ENCODE data around the gene CDX1.

Gene CDX1

DNA sequence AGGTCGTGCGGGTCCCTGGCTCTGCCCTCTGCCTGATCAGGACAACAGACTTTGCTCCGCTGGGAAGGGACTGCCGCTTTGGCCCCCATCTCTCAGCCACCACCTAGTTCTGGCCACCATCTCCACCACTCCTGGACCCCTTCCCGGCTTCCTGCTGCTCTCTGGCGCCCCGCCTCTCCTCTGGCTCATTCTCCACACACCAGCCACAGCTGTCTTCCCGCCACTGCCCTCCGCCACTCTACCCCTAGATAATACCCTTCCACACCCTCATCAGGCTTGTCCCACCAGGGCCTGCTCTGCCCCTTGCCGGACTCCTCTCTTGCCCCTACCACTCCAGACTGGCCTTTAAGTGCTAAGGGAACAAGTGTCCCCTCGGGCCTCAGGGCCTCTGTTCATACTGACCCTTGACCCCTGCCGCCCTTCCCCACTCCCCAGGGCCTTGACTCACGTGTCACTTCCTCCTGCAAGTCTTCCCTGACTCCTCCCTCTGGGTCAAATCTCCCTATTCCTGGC lies 3.0 kb upstream of the CDX1 start:
- DNase-seq = no peak

DNA sequence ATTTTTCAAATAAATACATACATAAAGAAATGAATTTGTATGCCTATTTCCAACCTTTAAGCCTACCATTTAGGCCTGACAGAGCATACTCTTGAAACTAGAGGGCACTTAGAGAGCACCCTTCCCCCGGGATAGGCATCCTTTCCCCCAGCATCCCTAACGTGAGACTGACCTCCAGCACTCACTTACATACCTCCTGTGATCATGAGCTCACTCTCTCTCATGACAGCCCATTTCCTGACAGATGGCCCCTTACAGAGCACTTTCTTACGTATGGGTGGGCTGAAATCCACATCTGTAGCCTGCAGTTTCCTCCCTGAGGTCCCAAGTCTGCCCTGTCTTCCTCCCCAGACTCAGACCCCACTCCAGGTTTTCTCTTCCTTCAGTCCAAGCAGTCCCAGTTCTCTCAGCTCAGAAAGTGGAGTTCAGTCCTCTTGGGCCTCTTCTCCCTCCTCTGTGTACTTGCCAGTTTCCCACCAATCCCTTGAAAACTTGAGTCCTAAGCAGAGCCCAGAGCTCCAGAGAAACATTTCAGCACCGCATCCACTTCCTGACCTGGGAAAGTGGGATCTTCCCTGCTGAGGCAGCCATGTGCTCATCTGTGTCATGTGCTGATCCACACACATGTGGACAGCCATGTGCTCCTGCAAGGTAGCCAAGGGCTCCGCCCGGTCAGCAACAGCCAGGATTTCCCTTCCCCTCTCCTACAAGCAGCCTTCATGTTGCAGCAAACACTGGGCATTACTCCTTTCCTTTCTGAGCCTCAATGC lies 2.2 kb upstream of the CDX1 start:
- no peak for DNase-seq

DNA sequence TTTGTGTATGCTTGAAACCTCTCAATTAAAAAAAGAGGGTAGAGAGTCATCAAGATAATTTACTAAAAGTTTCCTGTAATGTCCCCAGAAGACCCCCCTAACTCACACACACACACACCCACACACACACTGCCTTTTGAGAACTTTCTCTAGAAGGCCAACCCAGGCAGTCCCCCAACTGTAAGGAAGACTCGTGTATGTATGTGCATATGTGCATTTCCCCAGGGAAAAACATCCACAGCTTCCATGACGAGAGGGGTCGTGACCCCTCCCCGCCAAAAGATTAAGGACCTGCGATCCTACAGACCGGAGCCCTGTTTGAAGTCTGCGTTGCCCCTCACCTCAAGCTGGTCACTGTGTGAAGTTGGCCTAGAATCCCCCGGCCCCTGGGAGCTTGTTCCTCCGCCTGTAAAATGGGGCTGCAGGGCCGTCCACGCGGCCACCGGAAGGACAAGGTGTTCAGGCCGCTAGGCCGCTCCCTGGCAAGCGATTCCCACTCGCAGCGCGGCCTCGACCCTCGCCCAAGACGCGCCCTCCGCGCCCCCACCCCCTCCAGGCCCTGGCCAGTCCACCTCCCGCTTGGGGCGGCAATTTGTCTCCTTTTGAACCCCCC lies 435 bp upstream of the CDX1 start:
- DNase-seq = no peak

DNA sequence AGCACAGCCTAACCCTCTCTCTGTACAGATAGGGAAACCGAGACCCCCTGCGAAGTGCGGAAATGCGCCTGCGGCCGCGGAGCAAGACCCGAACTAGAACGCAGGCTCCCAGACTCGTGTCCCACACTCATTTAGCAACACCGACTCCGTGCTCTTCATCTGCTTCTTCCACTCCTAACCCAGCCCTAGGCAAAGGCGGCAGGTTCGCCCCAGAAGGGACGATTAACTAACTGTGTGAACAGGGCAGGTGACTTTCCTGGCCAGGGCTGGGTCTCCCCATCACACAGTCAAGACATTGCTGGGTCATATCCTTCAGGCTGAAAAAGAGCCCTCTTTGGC lies 903 bp downstream of the CDX1 start:
- no peak for DNase-seq

DNA sequence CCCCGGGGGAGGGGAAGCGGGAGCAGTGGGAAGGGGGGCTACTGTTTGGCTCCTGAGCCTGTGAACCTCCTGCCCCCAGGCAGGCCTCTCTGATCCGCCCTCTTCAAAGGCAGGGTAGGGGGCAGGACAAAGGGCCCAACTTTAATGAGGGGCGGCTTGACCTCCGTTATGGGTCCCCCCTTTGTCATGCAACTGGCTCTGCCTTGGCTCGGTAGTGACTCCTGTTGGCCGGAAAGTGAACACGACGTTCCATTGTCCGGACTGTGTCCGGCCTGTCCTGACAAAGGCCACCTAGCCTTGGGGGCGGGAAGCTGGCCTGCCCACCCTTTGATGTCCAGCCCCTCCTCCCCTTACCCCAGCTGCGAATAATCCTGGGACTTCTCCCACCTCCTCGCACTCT lies 1.3 kb downstream of the CDX1 start:
- no peak for DNase-seq

DNA sequence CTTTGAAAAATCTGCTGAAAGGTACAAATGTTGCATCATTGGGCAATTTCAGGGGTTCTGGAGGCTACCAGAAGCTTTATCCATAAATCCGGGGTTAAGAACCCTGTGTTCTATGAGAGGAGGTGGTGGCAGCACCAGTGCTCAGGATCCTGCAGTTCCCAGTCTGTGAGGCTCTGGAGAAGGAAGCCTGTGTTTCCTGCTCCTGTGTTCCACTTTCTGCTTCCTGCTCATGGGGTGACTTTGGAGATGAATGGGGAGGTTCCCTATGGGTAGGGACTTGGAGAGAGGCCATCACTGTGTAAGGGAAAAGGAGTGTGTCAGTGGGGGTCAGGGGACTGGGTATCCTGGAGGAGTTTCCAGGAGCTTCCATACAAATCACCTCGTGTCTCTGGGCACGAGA lies 2.3 kb downstream of the CDX1 start:
- no peak for DNase-seq

DNA sequence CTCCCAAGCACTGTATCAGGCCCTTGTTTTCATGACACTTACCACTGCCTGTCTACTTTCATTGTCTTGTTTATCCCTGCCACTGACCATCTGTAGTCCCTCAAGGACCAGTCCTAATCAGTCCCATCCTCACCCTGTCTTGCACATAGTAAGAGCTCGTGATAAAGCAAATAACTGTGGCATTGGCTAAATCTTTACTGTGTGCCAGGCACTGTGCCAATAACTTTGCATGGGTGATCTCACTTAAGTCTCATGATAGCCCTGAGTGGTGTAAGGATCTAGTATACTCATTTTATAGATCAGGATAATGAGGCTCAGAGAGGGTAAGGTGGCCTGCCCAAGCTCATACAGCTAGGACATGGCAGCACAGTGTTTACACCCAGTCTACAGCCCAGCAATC lies 5.6 kb downstream of the CDX1 start:
- no peak for DNase-seq

DNA sequence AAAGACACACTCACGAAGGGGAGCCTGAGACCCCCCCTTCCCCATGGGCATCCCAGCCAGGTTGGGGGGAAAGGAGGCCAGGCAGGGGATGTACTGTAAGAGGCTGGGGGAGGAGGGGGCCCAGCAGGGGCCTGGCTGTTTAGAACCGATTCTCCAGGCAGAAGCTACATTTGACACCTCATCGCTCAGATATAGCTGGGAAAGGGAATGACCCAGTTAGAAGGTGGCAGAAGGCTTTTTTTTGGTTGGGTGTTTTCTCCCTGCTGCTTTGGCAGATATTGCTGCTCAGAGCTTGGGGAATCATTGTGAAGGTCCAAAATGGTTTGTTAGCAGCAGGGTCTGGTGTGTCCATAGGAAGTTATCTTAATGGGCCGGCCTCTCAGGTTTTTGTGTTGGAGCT lies 6.0 kb downstream of the CDX1 start:
- no peak for DNase-seq

DNA sequence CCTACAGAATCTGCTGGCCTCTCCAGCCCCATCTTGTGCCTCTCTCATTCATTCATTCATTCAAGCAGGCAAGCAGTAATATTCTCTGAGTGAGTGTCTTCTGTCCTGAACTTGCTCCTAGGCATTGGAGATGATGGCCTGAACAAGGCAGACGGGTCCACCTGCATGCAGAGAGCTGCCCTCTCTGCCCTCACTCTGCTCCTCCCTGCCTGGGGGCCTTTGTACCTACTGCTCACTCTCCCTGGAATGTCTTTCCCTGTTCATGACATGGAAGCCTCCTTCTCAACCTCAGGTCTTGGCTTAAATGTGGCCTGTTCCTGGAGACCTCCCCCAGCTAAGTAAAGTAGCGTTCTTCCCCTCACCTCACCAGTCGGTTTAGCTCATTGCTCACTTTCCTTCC lies 6.6 kb downstream of the CDX1 start:
- DNase-seq = no peak

DNA sequence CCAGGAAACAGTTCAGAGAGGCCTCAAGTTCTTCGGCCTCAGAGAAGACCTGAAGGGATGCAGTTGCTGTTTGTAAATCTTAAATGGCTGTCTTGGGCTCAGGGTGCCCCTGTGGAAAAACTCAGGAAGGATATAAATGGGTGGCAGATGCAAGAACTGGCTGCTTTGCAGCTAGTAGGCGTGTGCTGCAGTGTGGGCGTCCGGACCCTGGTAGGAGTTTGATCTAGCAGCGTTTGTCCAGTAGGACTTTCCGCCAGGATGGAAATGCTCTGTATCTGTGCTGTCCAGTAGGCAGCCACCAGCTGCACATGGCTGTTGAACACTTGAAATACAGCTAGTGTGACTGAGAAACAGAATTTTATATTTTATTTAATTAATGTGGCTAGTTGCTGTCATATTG lies 7.7 kb downstream of the CDX1 start:
- no peak for DNase-seq

DNA sequence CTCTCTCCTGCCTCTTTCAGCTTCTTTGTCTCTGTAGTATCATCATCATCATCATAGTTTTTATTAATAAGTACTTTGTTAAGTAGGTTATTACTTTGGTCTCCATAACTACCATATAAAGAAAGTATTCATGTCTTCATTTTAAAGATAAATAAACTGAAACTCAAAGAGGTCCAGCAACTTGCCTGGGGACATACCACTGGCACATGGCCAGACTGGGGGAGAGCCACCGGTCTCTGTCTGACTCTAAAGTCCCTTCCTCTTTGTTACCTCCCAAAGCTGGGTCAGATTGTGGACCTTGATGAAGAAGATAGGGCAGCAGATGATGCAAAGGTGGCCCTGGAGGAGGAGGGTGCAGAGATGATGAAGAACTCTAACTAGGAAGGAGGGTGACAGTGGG lies 8.5 kb downstream of the CDX1 start:
- DNase-seq = no peak

DNA sequence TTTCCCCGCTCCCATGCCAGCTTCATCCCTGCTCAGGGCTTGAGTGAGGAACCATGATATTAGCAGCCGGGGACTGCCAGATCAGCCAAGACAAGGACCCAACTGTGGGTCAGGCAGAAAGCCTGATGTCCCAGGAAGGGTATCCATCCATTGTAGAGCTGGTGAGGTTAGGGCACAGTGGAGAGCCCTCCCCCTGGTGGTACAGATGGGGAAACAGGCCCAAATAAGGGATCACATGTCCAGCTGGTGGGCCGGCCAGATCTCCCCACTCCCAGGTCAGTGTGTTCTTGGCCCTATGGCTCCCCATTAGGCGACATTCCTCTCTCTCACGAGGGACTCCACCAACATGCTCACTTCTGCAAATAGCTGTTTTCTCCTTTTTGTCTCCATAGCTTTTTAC lies 9.0 kb downstream of the CDX1 start:
- DNase-seq = no peak

DNA sequence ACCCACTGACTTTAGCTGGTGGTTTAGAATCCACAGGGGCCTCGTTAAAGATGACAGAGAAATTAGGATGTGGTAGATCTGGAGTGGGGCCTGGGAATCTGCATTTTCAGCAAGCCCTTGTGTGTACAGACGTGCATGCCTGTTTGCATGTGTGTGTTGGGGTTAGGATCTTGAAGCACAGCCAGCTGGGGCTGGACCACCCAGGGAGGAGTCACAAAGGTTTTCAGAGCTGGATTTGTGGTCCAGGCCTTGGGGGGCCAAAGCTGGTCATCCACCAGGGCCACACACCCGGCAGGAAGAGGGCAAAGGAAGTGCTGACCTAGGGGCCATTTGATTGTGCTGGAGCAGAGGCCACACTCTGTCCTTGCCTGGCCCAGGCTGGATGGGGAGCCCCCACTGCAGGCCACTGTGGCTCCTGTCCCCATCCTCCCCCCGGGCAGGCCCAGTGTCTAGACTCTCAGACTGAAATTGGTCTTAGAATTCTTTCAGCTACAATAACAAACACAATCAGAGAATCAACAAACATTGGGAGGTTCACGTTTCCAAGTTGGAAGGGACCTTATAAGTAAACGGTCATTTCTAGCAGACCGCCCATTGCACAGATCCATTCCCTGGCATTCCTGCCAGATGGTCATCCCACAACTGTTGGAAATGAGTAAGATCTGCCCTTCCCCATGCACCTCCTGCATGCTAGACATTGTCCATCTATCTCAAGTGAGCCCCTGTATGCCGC lies 10.3 kb downstream of the CDX1 start:
- DNase-seq = no peak

DNA sequence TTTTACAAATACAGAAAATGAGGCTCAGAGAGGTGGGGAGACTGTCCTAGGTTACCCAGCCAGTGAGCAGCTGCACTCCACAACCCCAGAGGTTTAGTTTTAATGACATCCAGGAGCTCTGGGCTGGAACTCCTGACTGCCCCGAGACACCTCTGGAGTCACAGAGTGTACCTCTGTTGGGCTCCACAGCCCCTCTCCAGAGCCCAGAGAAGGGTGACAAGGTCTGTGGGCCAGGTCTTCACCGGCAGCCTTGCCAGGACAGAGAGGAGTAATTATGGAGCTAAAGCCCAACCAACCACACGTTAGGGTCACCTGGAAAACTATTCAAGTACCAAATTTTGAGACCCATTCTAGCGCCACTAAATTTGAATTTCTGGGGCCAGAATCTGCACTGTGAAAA lies 11.1 kb downstream of the CDX1 start:
- DNase-seq = no peak

DNA sequence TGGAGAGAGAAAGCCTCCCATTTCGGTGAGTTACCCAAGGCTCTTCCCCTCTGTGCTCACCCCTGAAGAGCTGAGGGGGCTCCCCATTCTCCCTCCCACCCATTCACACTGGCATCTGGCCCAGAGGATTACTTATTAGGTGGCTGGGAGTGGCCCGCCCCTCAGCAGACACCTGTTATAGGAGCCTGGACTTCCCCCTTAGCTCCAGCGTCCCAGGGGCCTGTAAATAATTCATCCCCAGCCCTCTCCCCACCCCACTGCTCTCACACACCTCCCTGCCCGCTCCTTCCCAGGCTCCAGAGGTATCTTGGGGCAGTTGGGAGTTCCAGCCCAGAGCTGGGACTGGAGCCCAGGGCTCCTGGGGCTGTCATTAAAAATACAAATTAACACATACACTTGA lies 11.7 kb downstream of the CDX1 start:
- no peak for DNase-seq

DNA sequence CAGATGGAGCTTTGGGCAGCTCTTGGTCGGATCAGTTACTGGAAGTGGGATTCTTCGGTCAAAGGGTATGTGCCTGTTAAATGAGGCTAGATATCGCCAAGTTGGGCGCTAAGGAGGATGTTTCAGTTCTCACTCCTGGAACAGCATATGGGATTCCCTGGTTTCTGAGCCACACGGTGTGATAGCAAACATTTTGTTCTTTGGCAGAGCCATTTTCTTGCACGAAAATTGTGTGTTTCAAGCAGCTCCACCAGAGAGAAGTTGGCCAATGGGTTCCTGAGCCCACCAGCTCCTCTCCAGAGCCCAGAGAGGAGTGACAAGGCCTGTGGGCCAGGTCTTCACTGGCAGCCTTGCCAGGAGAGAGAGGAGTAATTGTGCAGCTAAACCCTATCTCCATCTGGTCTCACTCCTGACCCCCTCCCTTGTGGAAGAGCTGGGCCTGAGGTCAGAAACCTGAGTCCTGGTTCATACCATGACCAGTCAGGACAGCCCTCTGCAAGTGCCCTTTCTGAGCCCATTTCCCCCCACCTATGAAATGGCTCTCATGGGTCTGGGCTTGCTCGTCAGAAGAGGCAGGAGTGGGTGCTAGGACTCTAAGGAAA lies 12.5 kb downstream of the CDX1 start:
- no peak for DNase-seq

DNA sequence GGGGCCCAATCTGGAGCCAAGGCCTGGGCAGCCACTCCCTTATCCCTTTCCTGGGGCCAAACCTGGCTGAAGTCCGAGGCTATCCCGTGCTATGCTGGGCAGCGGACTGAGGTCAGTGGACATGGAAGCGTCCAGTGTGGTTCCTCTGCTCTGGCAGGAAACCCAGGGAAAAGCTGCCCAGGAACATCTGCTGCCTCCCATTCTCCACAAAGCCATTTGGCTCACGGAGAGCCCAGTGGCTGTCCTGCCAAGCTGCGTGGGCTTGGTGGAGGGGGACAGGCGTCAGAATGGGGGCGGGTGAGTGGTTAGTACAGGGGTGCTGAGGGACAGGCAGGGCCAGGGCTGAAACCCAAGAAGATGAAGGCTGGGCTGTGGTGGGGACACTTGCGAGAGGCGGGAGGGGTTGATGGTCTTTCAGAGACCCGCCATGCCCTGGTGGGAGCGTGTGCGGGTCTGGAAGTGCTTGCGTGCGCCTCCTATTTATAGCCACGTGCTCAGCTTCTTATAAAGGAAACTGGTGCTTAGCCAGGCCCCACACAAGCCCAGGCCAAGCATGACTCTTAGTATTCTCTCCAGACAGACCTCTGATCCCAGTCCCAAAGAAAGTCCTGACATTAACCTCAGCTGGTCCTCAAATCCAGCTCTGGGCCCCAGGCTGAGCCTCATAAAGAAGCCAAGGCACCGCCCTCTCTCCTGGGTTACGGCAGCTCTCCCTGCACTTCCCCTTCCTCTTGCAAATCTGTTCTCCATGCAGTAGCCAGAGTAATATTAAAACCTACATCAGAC lies 13.9 kb downstream of the CDX1 start:
- no peak for DNase-seq

DNA sequence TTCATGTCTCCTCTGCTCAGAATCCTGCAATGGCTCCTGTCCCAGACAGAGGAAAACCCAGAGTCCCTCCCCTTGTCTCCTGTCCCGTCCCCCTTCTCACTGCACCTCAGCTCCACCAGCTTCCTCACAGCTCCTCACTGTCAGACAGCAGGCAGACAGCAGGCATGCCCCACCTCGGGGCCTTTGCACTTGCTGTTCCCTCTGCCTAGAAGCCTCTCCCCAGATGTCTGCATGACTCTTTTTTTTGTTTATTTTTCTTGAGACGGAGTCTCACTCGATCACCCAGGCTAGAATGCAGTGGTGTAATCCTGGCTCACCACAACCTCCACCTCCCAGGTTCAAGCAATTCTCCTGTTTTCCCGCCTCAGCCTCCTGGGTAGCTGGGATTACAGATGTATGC lies 14.4 kb downstream of the CDX1 start:
- DNase-seq = no peak

DNA sequence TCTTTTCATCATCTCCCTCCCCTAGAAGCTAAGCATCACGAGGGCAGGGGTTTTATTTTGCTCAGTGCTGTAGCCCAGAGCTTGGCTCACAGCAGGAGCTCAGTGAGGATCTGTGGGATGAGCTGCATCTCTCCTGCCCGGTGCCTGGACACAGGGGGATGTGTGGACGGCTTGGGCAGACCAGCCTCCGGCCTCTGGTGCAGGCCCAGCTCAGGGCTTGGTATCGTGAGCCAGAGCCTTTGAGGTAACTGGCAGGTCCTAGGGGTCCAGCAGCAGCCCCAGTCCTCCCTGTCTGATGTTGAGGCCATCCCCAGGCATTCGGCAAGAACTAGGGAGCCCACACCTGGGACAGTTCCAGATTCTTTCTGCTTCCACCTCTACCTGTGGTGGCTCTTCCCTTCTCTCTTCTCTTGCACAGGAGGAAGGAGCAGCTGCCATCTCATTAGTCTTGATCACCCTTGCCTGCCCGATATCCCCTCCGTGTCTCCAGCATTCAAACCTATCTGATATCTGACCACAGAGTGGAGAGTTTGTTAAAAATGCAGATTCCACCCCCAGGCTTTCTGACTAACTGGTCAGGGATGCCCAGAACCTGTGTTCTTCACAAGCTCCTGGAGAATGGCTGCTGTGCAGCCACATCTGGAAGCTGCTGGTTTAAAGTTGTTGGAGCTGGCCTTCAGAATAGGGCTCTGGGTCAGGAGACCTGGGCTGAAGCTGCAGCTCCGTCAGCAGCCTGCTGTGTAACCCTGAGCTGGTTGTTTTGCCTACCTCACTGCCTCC lies 15.4 kb downstream of the CDX1 start:
- DNase-seq = no peak

DNA sequence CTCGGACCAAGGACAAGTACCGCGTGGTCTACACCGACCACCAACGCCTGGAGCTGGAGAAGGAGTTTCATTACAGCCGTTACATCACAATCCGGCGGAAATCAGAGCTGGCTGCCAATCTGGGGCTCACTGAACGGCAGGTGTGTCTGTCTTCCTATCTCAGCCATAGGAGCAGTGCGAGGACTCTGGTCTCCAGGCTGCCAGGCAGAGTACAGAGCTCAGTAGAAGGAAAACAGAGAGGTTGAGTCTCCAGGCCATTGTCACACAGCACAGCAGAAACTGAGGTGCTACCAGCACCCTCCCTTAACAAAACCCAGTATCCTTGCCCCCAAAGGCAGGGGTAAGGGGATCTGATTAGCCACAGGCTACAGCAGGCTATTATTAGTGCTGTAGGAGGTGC lies 16.2 kb downstream of the CDX1 start:
- no peak for DNase-seq

DNA sequence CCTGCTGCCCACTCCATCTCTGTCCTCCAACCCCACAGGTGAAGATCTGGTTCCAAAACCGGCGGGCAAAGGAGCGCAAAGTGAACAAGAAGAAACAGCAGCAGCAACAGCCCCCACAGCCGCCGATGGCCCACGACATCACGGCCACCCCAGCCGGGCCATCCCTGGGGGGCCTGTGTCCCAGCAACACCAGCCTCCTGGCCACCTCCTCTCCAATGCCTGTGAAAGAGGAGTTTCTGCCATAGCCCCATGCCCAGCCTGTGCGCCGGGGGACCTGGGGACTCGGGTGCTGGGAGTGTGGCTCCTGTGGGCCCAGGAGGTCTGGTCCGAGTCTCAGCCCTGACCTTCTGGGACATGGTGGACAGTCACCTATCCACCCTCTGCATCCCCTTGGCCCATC lies 16.9 kb downstream of the CDX1 start:
- DNase-seq = no peak

DNA sequence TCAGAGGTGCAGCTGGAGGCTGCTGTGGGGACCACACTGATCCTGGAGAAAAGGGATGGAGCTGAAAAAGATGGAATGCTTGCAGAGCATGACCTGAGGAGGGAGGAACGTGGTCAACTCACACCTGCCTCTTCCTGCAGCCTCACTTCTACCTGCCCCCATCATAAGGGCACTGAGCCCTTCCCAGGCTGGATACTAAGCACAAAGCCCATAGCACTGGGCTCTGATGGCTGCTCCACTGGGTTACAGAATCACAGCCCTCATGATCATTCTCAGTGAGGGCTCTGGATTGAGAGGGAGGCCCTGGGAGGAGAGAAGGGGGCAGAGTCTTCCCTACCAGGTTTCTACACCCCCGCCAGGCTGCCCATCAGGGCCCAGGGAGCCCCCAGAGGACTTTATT lies 17.4 kb downstream of the CDX1 start:
- DNase-seq = no peak
